NCI-H2171 treated with DMSO at 0.1 percent for 48 hours (cell line): ENCODE results near the gene PROX1.

Source experiments
- DNase-seq: peaks from one replicate; lab custom pipeline; 2025; lab: John Stamatoyannopoulos, UW

PROX1 gene

DNA sequence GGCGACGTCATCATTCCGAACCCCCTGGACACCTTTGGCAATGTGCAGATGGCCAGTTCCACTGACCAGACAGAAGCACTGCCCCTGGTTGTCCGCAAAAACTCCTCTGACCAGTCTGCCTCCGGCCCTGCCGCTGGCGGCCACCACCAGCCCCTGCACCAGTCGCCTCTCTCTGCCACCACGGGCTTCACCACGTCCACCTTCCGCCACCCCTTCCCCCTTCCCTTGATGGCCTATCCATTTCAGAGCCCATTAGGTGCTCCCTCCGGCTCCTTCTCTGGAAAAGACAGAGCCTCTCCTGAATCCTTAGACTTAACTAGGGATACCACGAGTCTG is 10.0 kb downstream of the PROX1 start:
- no peak for DNase-seq

- DNase-seq, result no peak
These were observed 11.0 kb downstream of the PROX1 start for GRCh38 chr1:213998785-213999184.

GRCh38 chr1:213999732-214000131 is 12.0 kb downstream of the PROX1 start:
- DNase-seq, result no peak

DNA sequence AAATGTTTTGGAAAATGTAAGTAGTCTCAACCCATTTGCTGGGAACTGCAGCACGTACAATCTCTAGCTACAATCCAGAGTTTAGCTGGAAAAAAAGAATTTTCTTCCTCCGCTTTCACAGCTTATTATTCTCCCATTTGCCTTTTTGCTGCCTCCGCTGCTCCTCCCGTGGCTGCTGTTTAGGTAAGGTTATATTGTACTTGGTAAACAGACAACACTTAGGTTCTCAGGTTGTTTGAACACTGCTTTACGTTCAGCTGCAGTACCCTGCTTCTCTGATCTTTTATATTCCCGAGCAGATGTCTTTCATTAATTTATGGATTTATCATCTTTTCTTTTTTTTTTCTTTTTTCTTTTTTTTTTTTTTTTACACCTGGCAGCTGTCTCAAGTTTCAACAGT is 14.3 kb downstream of the PROX1 start:
- DNase-seq, result peak; percentile 99

- DNase-seq, result peak; percentile 99
These were observed 14.7 kb downstream of the PROX1 start for GRCh38 chr1:214002472-214002871.

- peak; percentile 90 for DNase-seq
These were observed 15.5 kb downstream of the PROX1 start for GRCh38 chr1:214003233-214003632.

GRCh38 chr1:214004014-214004413 is 16.2 kb downstream of the PROX1 start:
- peak; percentile 75 for DNase-seq

- no peak for DNase-seq
These were observed 17.0 kb downstream of the PROX1 start for GRCh38 chr1:214004795-214005194.

- no peak for DNase-seq
These were observed 17.9 kb downstream of the PROX1 start for GRCh38 chr1:214005708-214006107.

- DNase-seq, result no peak
These were observed 19.1 kb downstream of the PROX1 start for GRCh38 chr1:214006845-214007244.

GRCh38 chr1:214008347-214008746 is 20.6 kb downstream of the PROX1 start:
- DNase-seq, result no peak

DNA sequence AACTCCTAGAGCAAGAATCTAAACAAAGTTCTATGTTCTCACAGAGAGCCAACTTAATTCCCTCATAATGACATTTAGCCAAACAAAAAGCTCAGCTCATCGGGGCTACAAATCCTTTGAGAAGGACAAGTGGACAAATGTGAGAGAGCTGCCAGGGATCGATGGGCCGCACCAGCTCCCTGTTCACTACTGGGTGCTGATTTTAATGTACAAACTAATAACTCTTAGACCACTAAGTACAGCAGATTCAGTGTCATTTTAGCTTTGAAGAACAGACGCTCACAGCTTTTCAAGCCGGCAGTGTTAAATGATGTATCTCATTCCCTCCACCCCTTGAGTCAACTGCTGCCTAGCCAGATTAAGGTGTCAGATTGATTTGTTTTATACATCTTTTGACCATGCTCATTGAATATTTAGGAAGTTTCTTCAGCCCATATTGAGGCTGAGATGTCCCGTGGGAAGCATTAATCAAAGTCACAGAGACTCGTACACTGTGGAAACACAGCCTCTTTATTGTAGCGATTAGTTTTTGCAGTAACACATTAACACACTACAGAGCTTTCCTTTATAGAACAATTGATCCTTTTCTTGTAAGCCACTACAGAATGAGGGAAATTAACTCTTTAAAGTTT is 21.1 kb downstream of the PROX1 start:
- peak; percentile 39 for DNase-seq

DNA sequence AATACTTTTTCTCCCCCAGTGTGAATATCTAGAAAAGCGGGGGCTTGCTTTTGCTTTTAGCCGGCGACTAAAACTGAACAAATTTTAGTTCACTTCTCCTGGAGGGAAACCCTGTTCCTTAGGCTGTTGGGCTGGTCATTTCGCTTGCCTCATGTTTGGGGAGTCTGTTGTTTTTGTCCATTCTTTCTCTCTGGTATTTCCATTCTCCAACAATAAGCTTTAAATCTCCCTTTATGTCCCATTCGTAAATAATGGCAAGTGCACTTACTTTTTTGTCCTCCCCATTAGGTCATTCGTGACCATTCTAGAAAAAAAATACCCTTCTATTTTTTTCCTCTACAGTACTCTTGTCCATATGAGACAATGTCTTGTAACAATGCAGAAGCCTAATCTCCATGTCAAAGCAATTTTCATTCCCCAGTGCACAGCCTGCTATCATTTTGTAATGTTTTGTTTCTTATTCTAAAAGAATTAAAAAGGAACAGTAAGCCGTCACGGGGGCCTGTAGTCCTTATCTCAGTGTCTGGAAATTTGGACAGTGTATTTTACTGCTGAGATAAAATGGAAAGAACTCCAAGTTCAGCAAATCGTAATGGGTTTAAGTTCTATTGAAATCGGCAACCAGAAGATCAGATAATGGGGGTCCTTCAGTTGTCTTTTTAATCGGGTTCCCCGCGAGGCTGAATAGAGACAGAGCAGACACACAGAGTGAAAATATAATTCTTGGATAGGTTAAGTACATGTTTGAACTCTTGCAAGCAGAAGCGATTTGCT is 21.8 kb downstream of the PROX1 start:
- DNase-seq, result no peak

DNA sequence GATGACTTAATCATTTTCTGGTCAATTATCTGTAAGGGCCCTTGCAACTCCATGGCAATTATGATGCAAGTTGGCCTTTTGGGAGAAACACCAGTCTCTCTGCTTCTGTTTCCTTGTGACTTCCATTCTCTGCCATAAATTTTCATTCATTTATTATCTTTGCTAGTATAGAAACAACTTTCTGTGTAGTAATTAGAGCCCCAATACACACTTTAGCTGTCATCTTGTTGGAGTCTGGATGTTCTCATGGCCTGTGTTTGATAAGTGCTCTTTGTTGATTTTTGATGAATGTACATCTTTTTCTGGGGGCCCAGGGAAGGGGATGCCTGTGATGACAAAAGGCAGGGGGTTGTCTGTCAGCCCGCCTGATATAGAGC is 22.4 kb downstream of the PROX1 start:
- no peak for DNase-seq

GRCh38 chr1:214010717-214011116 is 22.9 kb downstream of the PROX1 start:
- DNase-seq, result no peak

DNA sequence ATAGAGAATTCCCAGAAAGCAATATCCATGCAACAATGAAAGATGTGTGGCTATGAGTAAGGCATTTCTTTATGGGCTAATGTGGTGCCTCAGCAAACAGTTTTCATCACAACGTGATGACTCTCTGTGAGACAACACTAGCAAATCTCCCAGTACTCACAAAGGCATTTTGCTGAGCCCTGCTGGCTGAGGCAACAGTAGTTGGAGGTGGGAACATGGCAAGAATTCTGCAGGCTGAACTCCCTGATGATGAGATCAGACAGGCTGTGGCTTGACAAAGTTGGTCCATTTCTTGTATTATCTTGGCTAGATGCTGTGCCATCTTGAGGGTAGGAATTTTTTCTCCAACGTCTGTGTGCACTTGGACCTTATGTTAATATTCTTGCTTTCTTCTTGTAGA is 24.6 kb downstream of the PROX1 start:
- DNase-seq, result no peak

DNA sequence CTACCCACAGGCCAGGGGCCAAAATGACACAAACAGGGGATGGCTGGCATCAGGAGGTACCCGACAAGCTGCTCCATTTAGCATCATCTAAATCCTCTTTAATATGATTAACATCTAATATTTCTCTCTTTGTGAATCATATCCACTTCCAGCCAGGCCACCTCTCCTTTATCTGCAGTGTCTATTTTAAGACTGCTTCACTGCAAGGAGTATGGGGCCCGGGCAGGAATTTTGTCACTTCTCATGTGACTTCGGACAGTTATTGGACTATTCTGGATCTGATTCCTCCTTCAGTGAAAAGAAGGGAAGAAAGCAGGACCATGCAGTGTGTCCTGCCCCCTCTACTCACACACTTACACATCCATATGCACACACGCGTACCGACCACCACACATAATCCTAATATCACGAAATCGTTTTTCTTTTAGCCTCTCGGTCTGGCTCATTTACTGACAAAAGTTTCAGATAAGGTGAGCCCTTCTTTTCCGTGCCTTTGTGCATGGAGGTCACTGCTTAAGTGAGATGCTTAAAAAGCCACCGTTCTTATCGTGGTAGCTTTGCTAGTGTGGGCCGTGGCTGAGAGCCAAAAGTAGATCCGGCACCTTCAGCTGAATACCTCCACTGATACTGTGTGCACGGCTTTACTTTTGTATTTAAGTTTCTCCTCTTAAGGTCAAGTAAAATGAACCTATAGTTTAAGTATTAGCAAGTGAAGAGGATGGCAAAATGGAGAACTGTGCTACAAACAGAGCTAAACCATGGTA is 26.0 kb downstream of the PROX1 start:
- no peak for DNase-seq

DNA sequence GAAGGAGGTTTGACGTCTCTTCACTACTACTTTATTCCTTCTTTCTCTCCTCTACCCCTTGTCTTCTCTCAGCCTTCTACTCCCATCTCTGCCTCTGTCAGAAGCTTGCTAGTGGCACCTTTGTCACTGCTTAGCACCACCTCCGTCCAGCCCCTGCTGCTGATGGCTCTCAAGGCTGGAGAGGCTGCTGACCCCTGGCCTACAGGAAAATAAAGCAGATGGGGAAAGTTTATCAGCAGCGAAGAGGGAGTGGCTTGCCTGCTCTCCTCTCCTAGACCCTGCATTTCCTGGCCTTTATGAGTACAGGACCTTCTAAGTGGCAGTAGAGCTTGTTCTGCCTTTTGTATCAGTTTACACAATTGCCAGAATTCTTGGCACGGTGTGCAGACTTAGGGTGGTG is 27.0 kb downstream of the PROX1 start:
- DNase-seq, result no peak

DNA sequence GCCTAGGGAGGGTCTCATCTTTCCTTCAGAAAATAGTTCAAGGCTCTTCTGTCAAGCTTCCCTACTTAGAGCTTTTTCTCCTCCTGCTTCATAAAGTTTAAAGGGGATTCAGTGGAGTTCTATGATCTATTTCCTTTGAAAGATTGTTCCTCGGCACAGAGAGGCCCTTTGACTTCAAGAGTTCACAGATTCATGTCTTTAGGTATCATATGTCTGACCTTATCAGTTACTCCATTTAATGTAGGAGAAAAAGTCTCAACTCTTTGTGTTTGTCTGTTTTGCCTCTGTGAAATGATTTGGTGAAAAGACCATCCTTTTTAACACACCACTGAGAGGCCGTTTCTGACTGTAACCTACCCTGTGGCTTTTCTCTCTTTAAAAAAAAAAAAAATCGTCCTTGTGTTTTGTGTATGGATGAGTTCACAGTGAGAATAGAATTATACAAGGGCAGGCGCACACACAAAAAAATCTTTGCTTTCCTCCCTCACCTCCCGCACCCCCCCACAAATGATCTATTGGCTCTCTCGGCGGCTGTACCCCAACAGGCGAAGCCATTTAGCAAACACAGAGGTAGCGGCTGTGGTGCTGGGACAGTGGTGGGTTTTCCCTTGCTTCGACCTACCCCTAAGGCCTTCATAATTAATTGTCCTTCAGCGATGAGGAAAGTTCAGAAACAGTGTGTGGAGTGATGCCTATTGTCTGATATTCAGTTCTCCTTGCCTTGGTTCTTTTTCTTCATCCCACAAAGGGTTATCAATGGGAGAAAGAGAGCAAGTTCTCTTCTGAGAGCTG is 29.6 kb downstream of the PROX1 start:
- peak; percentile 35 for DNase-seq

DNA sequence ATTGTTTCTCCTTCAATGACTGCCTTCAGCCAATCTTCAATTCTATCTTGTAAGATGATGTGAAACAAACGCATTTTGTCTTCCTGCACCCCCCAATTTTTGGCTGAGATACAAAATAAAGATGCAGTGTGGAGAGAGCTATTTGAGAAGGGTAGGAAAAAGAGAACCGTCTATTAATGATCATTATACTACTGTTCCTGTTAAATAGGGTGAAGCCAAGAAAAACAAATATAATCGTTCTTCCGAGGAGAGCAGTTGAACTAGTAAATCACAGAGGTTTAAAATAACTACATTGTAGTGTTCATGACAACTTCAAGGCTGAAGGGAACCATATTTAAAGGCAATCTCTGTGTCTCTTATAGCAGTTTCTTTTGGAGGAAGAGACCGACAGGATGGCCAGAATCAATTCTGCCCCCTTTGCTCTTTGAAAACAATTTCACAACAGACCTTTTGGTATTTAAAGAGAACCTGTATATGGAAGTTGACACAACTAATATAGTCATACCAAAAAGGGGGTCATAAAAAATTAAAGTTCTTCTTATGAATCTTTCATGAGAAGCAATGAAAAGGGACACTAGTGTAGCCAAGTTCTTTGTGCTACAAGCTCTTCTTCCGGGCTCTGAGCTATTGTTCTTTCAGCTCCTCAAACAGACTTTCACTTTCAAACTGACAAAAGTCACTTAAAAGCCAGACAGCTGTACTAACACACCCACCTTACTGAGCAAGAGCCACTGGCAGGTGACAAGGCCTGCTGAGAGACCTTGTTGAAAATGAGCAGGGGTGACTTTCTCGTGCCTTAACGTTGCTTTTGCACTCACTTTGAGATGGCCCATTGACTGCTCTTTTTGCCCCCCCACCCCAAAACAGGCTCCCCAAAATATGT is 30.9 kb downstream of the PROX1 start:
- peak; percentile 15 for DNase-seq

DNA sequence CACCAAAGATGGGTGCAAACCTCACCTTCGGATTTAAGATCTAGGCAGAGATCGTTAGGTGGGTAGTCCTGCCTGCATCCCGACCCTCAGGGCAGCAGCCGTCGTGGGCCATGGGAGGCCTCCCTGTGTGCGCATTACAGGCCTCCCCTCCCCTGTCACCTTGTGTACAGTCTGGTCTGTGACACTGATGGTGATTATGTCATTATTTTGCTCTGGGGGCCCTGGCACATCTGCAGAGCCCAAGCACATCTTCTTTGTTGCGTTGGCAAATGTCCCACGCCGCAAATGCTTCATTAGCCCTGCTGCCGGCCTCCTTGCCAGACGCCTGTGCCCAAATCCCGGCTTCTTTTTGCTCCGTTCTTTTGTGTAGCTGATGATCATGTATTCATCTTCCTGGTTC is 31.7 kb downstream of the PROX1 start:
- DNase-seq, result peak; percentile 29
